Lower lobe of right lung (tissue), 2 donors: ENCODE measurements around the gene PPP1R1B. TPM values are rescaled to one million over a fixed set of nuclear protein-coding genes. Genes with fewer than 3 reads are reported as not detected.
A peak's percentile ranks its signal among the peaks of the same experiment; 100 is the strongest.

ENCODE experiments used
- ATAC-seq, 2 donors: fragments of 200-7000 bp; cut with Tn5 transposase; one replicate each; pipeline ENCODE4 v1.9.1; 2020 to 2022; ENCODE audit warnings: mild to moderate bottlenecking in 2 of 2, moderate library complexity in 2 of 2
- DNase-seq: peaks from one replicate; pipeline ENCODE4 v3.0.0-alpha.2; 2020
- H3K27ac ChIP-seq: fragments of 200-600 bp; one replicate; pipeline ENCODE4 v1.8.0; 2022
- H3K27me3 ChIP-seq: fragments of 200-600 bp; one replicate; pipeline ENCODE4 v1.8.0; 2022; ENCODE audit warnings: low read depth
- H3K36me3 ChIP-seq: fragments of 200-600 bp; one replicate; pipeline ENCODE4 v1.8.0; 2022; ENCODE audit warnings: mild to moderate bottlenecking
- H3K4me1 ChIP-seq: fragments of 200-600 bp; one replicate; pipeline ENCODE4 v1.8.0; 2022
- H3K4me3 ChIP-seq: fragments of 200-600 bp; one replicate; pipeline ENCODE4 v1.8.0; 2022; ENCODE audit warnings: mild to moderate bottlenecking
- H3K9me3 ChIP-seq: fragments of 200-600 bp; one replicate; pipeline ENCODE4 v1.8.0; 2022
- intact Hi-C: fragments of 100-400 bp; cut with DNase I; formaldehyde crosslinking; loops from one replicate; pipeline ENCODE4 v1.11.0; 2022
- total RNA-seq: library from RNA; stranded (reverse); fragmentation: NEBNext Ultra II Directional; extraction: Animal tissue kit (Norgen Biotek cat#: 25700); gene quantifications from one replicate; pipeline ENCODE4 v1.2.1, GENCODE V29; 2021
- TF ChIP-seq, protein P1 (sequence below): fragments of 200-600 bp; IDR thresholded peaks from one replicate; pipeline ENCODE4 v1.8.0; 2022; ENCODE audit warnings: antibody characterized with exemption, mild to moderate bottlenecking
- donor health status: DM: no; HTN: yes; CAD: no; lungs with severe emphysema.

Gene PPP1R1B
- total RNA-seq, 1 donor from 2014 or later = 23.9 TPM

DNA sequence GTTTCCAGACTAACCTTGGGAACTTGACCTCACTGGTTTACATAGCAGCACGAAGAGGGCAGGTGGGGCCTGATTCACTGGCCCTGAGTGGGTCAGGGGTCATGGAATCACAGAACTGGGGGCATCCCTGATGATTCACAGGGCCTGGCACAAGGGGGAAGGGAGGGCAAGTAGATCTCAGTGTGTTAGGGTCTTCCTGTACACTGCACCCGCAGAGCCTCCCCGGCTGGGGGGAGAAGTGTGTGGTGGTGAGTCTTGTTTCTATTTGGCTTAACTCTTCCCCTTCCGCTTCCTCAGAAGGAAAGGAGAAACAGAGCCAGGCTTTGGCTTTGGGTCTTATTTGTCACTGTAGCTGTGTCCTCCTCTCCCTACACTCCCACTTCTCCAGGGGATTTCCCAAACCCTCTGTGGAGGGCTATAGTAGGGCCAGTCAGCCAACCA is 13.9 kb downstream of the PPP1R1B start:
- Histone ChIP-seq H3K27ac (no peak overlapping the region), H3K4me3 (no peak overlapping the region), H3K9me3 (no peaks in the 10 kb centered on the region), H3K27me3 (no peaks in the 10 kb centered on the region), H3K36me3 (no peaks in the 10 kb centered on the region), H3K4me1 (peaks cover 73% of the 10 kb centered on the region)
- DNase-seq (no peak), ATAC-seq (no peak)
- intact Hi-C loops = no loop called here
- TF ChIP-seq, protein P1, sequence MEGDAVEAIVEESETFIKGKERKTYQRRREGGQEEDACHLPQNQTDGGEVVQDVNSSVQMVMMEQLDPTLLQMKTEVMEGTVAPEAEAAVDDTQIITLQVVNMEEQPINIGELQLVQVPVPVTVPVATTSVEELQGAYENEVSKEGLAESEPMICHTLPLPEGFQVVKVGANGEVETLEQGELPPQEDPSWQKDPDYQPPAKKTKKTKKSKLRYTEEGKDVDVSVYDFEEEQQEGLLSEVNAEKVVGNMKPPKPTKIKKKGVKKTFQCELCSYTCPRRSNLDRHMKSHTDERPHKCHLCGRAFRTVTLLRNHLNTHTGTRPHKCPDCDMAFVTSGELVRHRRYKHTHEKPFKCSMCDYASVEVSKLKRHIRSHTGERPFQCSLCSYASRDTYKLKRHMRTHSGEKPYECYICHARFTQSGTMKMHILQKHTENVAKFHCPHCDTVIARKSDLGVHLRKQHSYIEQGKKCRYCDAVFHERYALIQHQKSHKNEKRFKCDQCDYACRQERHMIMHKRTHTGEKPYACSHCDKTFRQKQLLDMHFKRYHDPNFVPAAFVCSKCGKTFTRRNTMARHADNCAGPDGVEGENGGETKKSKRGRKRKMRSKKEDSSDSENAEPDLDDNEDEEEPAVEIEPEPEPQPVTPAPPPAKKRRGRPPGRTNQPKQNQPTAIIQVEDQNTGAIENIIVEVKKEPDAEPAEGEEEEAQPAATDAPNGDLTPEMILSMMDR = no peak

DNA sequence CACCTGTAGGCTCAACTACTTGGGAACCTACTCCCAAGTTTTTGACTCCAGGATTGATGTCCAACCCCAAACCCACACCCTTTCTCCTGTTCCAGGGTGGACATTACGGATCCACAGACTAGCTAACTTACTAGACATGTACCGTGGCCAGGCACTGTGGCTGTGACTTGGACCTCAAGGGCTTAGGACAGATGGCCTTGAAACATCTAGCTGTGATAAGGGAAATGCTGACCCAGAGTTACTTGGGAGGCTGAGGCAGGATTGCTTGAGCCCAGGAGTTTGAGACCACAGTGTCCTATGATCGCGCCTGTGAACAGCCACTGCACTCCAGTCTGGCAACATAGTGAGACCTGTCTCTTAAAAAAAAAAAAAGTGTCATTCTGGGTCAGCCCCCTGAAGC is 14.3 kb downstream of the PPP1R1B start:
- Histone ChIP-seq H3K9me3 (no peaks in the 10 kb centered on the region), H3K4me3 (no peak overlapping the region), H3K27ac (no peak overlapping the region), H3K36me3 (no peaks in the 10 kb centered on the region), H3K27me3 (no peaks in the 10 kb centered on the region), H3K4me1 (peaks cover 71% of the 10 kb centered on the region)
- DNase-seq (no peak), ATAC-seq (no peak)
- intact Hi-C loops = no loop called here
- TF ChIP-seq, protein P1 = no peak

DNA sequence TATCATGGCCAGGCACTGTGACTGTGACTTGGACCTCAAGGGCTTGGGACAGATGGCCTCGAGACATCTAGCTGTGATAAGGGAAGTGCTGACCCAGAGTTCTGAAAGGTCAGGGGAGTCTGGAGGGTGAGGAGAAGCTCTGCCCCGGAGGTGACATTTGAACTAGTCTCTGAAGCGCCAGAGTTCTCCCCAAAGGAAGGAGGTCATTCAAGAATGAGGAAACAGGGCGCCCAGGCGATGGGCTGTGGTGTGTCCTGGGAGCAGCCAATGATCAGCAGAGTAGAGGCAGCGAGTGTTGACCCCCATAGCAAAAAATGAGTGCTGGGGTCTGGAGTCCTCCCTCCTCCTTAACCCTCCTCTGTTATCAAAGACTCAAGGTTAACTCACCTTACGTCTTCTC is 15.1 kb downstream of the PPP1R1B start:
- Histone ChIP-seq H3K4me1 (peaks cover 64% of the 10 kb centered on the region), H3K9me3 (no peaks in the 10 kb centered on the region), H3K27me3 (no peaks in the 10 kb centered on the region), H3K27ac (no peak overlapping the region), H3K36me3 (no peaks in the 10 kb centered on the region), H3K4me3 (no peak overlapping the region)
- TF ChIP-seq, protein P1 = no peak
- ATAC-seq = peak in 1 of 2 donors; percentile 21
- no peak for DNase-seq
- intact Hi-C loops = no loop called here

DNA sequence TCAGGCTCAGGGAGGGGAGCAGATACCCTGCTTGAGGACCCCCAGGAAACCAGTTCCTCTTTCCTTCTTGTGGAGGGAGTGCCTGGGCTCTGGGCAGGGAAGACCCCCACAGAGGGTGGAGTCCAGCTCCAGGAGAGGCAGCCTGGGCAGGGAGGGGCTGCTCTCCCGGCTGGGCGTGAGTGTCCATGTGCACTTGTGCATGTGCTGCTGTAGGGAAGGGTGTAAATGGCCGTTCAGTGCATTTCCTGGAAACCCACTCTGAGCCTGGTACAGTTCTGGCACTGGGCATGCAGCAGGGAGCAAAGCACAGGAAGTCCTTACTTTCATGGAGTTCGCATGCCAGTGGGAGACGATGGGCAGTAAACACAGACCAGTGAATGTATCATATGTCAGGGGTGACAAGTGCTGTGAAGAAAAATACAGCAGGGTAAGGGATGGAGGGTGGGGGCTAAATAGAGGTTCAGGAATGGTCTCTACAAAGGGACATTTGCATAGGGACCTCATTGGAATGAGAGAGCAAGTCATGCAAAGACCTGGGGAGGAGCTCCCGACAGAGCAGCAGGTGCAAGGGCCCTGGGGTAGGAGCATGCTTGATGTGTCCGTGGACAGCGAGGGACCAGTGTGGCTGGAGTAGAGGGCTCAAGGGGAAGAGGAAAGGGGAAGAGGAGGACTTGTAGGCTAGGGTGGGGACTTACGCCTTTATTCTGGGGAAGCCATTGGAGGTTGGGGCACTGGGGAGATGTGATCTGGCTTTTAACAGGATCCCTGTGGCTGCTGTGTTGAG is 15.7 kb downstream of the PPP1R1B start:
- Histone ChIP-seq H3K27me3 (no peaks in the 10 kb centered on the region), H3K4me1 (peaks cover 64% of the 10 kb centered on the region), H3K4me3 (no peak overlapping the region), H3K9me3 (no peaks in the 10 kb centered on the region), H3K36me3 (no peaks in the 10 kb centered on the region), H3K27ac (no peak overlapping the region)
- intact Hi-C loops = no loop called here
- DNase-seq (no peak), ATAC-seq (peak in 1 of 2 donors; percentile 25)
- TF ChIP-seq, protein P1 = no peak

DNA sequence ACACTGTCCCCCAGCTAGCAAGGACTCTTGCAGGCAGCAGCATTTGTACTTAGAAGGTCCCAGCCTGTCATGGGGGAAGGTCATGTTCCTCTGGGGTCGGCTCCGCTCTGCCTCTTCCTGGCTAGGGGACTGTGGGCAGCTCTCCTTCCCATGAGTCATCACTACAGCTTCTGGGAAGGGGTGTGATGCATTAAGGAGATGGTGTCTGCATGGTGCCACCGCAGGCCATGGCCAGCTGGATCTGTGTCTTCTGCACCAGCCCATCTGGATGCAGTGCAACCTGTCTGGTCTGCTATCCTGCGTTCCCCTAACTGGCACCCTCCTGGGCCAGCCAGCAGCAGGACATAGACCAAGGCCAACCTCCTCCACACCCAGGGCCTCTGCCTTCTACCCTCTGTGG is 16.5 kb downstream of the PPP1R1B start:
- Histone ChIP-seq H3K36me3 (no peaks in the 10 kb centered on the region), H3K27ac (no peak overlapping the region), H3K4me1 (peaks cover 57% of the 10 kb centered on the region), H3K4me3 (no peak overlapping the region), H3K9me3 (no peaks in the 10 kb centered on the region), H3K27me3 (no peaks in the 10 kb centered on the region)
- TF ChIP-seq, protein P1 = no peak
- ATAC-seq (no peak), DNase-seq (no peak)
- intact Hi-C loops = no loop called here
